Esophagus muscularis mucosa (tissue), 4 donors: ENCODE results near the gene CORO6. TPM values are rescaled to one million over a fixed set of nuclear protein-coding genes. Genes with fewer than 3 reads are reported as not detected.

ENCODE experiments used
- DNase-seq: peaks from one replicate; pipeline ENCODE4 v3.0.0-alpha.2; 2017; ENCODE audit errors: extremely low spot score
- H3K27ac ChIP-seq, 4 donors: fragments of 200-600 bp; sonication (generic); replicated peaks in 1 of 4; 1 replicate in 3 of 4; 2 replicates in 1 of 4; pipeline ENCODE4 v1.5.1; 2016 to 2019; ENCODE audit warnings: mild to moderate bottlenecking in 1 of 4
- H3K27me3 ChIP-seq, 4 donors: fragments of 200-600 bp; sonication (generic); one replicate each; pipeline versions ENCODE4 v1.5.1 to v1.6.0; 2016 to 2019
- H3K36me3 ChIP-seq, 4 donors: fragments of 200-600 bp; sonication (generic); one replicate each; pipeline ENCODE4 v1.5.1; 2016 to 2019
- H3K4me1 ChIP-seq, 4 donors: fragments of 200-600 bp; sonication (generic); one replicate each; pipeline ENCODE4 v1.5.1; 2016 to 2019
- H3K4me3 ChIP-seq, 4 donors: fragments of 200-600 bp; sonication (generic); 1 replicate in 2 of 4; 2 replicates in 2 of 4; pipeline ENCODE4 v1.5.1; 2016 to 2019; ENCODE audit warnings: mild to moderate bottlenecking in 4 of 4, moderate library complexity in 1 of 4
- H3K9me3 ChIP-seq, 4 donors: fragments of 200-600 bp; sonication (generic); 1 replicate in 3 of 4; 2 replicates in 1 of 4; pipeline ENCODE4 v1.5.1; 2016 to 2019
- EP300 ChIP-seq: sonication (generic); formaldehyde crosslinking; IDR thresholded peaks from one replicate; pipeline ENCODE4 v1.6.1; 2017; ENCODE audit warnings: antibody characterized with exemption
- POLR2A ChIP-seq: fragments of 450-650 bp; IDR thresholded peaks from one replicate; pipeline ENCODE4 v1.6.1; 2017; ENCODE audit warnings: antibody characterized with exemption, moderate library complexity, mild to moderate bottlenecking, low read depth
- POLR2AphosphoS5 ChIP-seq, 2 donors: sonication (generic); formaldehyde crosslinking; IDR thresholded peaks; one replicate each; pipeline ENCODE4 v1.6.1; 2017; ENCODE audit warnings: antibody characterized with exemption in 2 of 2
- WGBS: methylation state at CpG from one replicate; pipeline ENCODE4 v1.1.5; 2018; 5-methylcytosine and 5-hydroxymethylcytosine counted together
- intact Hi-C: fragments of 100-400 bp; cut with DNase I; formaldehyde crosslinking; loops from one replicate; pipeline ENCODE4 v1.15.1; 2023
- total RNA-seq, 4 donors: library from RNA; depleted of rRNA; stranded (reverse); fragments of >200 nt; gene quantifications; one replicate each; pipeline versions ENCODE4 v1.1.0 to v1.2.1, GENCODE V29; 2016
- TF ChIP-seq, protein P1 (sequence below), 3 experiments: fragments of 200-600 bp in 2 of 3; fragments of 450-650 bp in 1 of 3; sonication (generic) in 2 of 3; IDR thresholded peaks; one replicate each; pipeline ENCODE4 v1.5.1; 2017 to 2019; ENCODE audit warnings: antibody characterized with exemption in 3 of 3, mild to moderate bottlenecking in 2 of 3, moderate library complexity in 1 of 3

Gene CORO6
- total RNA-seq, result 10 to 100 TPM; 43.7 to 67.7 (median 46.9) TPM

GRCh38 chr17:29622337-29623282, at the start of gene CORO6:
Gene CORO6, minus strand, starts transcription at chr17:29622912. Its CDS starts 1,491 bp downstream, at chr17:29621421.
- DNase-seq, result no peak
- Histone ChIP-seq H3K36me3 (no peaks in the 10 kb centered on the region), H3K4me3 (peak within 1 kb of the TSS; percentile 73 to 85 (median 78)), H3K27ac (peak within 1 kb of the TSS; percentile 88 to 92 (median 90)), H3K4me1 (peaks cover 58 to 71% (median 68%) of the 10 kb centered on the region in 4 donors), H3K27me3 (peaks cover 0 to 6% (median 0%) of the 10 kb centered on the region in 4 donors), H3K9me3 (no peaks in the 10 kb centered on the region)
- WGBS, result 8% methylated on average over 12 of the region's 77 CpGs
- no peak for TF ChIP-seq EP300
- TF ChIP-seq, protein P1, sequence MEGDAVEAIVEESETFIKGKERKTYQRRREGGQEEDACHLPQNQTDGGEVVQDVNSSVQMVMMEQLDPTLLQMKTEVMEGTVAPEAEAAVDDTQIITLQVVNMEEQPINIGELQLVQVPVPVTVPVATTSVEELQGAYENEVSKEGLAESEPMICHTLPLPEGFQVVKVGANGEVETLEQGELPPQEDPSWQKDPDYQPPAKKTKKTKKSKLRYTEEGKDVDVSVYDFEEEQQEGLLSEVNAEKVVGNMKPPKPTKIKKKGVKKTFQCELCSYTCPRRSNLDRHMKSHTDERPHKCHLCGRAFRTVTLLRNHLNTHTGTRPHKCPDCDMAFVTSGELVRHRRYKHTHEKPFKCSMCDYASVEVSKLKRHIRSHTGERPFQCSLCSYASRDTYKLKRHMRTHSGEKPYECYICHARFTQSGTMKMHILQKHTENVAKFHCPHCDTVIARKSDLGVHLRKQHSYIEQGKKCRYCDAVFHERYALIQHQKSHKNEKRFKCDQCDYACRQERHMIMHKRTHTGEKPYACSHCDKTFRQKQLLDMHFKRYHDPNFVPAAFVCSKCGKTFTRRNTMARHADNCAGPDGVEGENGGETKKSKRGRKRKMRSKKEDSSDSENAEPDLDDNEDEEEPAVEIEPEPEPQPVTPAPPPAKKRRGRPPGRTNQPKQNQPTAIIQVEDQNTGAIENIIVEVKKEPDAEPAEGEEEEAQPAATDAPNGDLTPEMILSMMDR (IDR thresholded peaks at IDR 0.05), result no peak
- peak; percentile 61 to 86 for TF ChIP-seq POLR2AphosphoS5 (IDR thresholded peaks at IDR 0.05)
- peak; percentile 63 for TF ChIP-seq POLR2A
- intact Hi-C loops, result loop anchor here (10.0 kb wide), 1 partner anchor 302 kb away; no protein-coding TSS in a partner anchor

- Histone ChIP-seq H3K4me3 (no peak overlapping the region), H3K27me3 (no peaks in the 10 kb centered on the region), H3K27ac (no peak overlapping the region), H3K9me3 (no peaks in the 10 kb centered on the region), H3K36me3 (peaks cover 19 to 73% (median 44%) of the 10 kb centered on the region in 4 donors), H3K4me1 (peaks cover 6 to 11% (median 9%) of the 10 kb centered on the region in 4 donors)
- no peak for DNase-seq
- 96% methylated on average over 5 of the region's 5 CpGs for WGBS
- intact Hi-C loops, result no loop called here
- TF ChIP-seq POLR2A (no peak), EP300 (no peak), POLR2AphosphoS5 (IDR thresholded peaks at IDR 0.05) (no peak)
- TF ChIP-seq, protein P1 (IDR thresholded peaks at IDR 0.05), result no peak
These were observed 48.9 kb upstream of the CORO6 start for GRCh38 chr17:29671661-29672060.

DNA sequence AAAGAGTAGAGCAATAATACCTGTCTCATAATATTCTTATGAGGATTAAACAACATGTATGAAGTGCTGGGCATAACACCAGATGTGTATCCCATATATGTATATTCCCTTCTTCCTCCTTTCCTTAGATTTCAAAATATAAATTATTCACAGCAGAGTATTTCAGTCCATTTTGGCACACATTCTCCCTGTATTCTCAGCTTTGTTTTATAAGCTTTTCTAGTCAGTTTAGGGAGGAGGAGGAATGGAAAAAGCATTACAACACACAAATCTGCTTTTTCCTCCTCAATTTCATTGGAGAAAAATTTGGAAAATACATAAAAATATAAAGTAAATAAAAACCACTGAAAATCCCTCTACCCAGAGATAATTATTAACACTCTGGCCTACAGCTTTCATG, 46.6 kb upstream of the CORO6 start:
- H3K4me3 ChIP-seq, result no peak overlapping the region
- no peaks in the 10 kb centered on the region for H3K4me1 ChIP-seq
- H3K36me3 ChIP-seq, result peaks cover 34 to 91% (median 50%) of the 10 kb centered on the region in 4 donors
- no peaks in the 10 kb centered on the region for H3K27me3 ChIP-seq
- TF ChIP-seq, protein P1 (IDR thresholded peaks at IDR 0.05), result no peak
- no peak for TF ChIP-seq POLR2AphosphoS5 (IDR thresholded peaks at IDR 0.05)
- no peak for TF ChIP-seq POLR2A
- no peak for TF ChIP-seq EP300
- DNase-seq, result no peak
- intact Hi-C loops, result no loop called here
- no peaks in the 10 kb centered on the region for H3K9me3 ChIP-seq
- no peak overlapping the region for H3K27ac ChIP-seq

DNA sequence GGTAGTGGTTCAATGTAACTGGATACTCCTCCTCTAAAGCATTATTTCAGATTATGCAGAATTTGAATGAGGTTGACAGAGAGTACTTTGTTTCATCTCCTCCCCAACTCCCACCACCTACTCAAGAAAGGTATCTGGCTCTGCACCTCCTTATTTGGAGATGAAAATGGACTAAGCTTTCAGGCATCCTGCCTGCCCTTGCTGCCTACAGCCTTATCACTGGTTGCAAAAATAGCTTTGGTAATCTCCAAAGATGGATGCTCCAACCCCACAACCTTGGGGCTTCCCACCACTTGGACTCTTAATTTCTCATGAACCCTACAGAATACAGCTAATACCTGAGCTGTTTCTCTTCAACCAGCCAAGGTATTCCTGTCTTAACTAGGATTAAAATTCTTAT, 45.3 kb upstream of the CORO6 start:
- Histone ChIP-seq H3K27me3 (no peaks in the 10 kb centered on the region), H3K27ac (no peak overlapping the region), H3K4me3 (no peak overlapping the region), H3K9me3 (no peaks in the 10 kb centered on the region), H3K36me3 (peaks cover 34 to 94% (median 55%) of the 10 kb centered on the region in 4 donors), H3K4me1 (peaks cover 0 to 9% (median 4%) of the 10 kb centered on the region in 4 donors)
- DNase-seq, result no peak
- no peak for TF ChIP-seq EP300
- TF ChIP-seq POLR2A, result no peak
- no peak for TF ChIP-seq POLR2AphosphoS5 (IDR thresholded peaks at IDR 0.05)
- TF ChIP-seq, protein P1 (IDR thresholded peaks at IDR 0.05), result no peak
- intact Hi-C loops, result no loop called here
